DOHH2 (cell line): ENCODE measurements around the gene MVK.

Source experiments
- H3F3A ChIP-seq: fragments of 200-600 bp; sonication (generic), shearing (Covaris generic); 2 replicates; pipeline ENCODE4 v1.6.0; 2016; ENCODE audit warnings: antibody characterized with exemption, mild to moderate bottlenecking; ENCODE audit not compliant: control insufficient read depth, insufficient read depth
- H3K27ac ChIP-seq: fragments of 200-600 bp; sonication (generic); 2 replicates; pipeline ENCODE4 v1.5.1; 2014; ENCODE audit warnings: low read depth, mild to moderate bottlenecking, low read length, moderate library complexity
- H3K27me3 ChIP-seq: fragments of 200-600 bp; sonication (generic); 2 replicates; pipeline ENCODE4 v1.6.1; 2014; ENCODE audit warnings: mild to moderate bottlenecking, low read length, mixed read lengths; ENCODE audit not compliant: control insufficient read depth
- H3K36me3 ChIP-seq: fragments of 200-600 bp; sonication (generic); 2 replicates; pipeline ENCODE4 v1.6.1; 2014; ENCODE audit warnings: mild to moderate bottlenecking, low read length, moderate library complexity, mixed read lengths; ENCODE audit not compliant: control insufficient read depth
- H3K4me1 ChIP-seq: fragments of 200-600 bp; sonication (generic); 2 replicates; pipeline ENCODE4 v1.6.1; 2014; ENCODE audit warnings: mild to moderate bottlenecking, low read length, mixed read lengths; ENCODE audit not compliant: control insufficient read depth
- H3K4me2 ChIP-seq: fragments of 200-600 bp; sonication (generic); 2 replicates; pipeline ENCODE4 v1.6.0; 2014; ENCODE audit warnings: mild to moderate bottlenecking, low read length, moderate library complexity
- H3K4me3 ChIP-seq: fragments of 200-600 bp; sonication (generic); 2 replicates; pipeline ENCODE4 v1.5.1; 2014; ENCODE audit warnings: mild to moderate bottlenecking, low read length, mixed read lengths
- H3K79me2 ChIP-seq: fragments of 200-600 bp; sonication (generic); 2 replicates; pipeline ENCODE4 v1.6.1; 2014; ENCODE audit warnings: mild to moderate bottlenecking, low read length, mixed read lengths; ENCODE audit not compliant: control insufficient read depth
- H3K9me2 ChIP-seq: fragments of 200-600 bp; sonication (generic); replicated peaks from 2 replicates; pipeline ENCODE4 v1.6.1; 2014; ENCODE audit warnings: mild to moderate bottlenecking, low read length, mixed read lengths; ENCODE audit not compliant: control insufficient read depth
- H3K9me3 ChIP-seq: fragments of 200-600 bp; sonication (generic); 2 replicates; pipeline ENCODE4 v1.6.1; 2014; ENCODE audit warnings: antibody characterized with exemption, low read length, mixed read lengths; ENCODE audit not compliant: control insufficient read depth, insufficient read depth
- H4K20me1 ChIP-seq: fragments of 200-600 bp; sonication (generic); 2 replicates; pipeline ENCODE4 v1.6.0; 2014; ENCODE audit warnings: low read depth, mild to moderate bottlenecking, antibody characterized with exemption, low read length, moderate library complexity; ENCODE audit not compliant: control insufficient read depth, insufficient read depth
- EZH2phosphoT487 ChIP-seq: fragments of 200-600 bp; sonication (generic); IDR thresholded peaks from 2 replicates; pipeline ENCODE4 v1.6.1; 2017; ENCODE audit warnings: borderline replicate concordance, mild to moderate bottlenecking, antibody characterized with exemption, low read length, moderate library complexity, mixed read lengths
- TF ChIP-seq, protein P1 (sequence below): fragments of 200-600 bp; sonication (generic); IDR thresholded peaks from one replicate; pipeline ENCODE4 v1.5.1; 2014; ENCODE audit warnings: antibody characterized with exemption, mild to moderate bottlenecking, low read depth, low read length; ENCODE audit not compliant: poor library complexity, severe bottlenecking

The MVK gene

GRCh38 chr12:109597414-109597794, 23.8 kb downstream of the MVK start:
- H3K9me3 ChIP-seq: no peaks in the 10 kb centered on the region
- H3K4me3 ChIP-seq: no peak overlapping the region
- no peak overlapping the region for H3K4me2 ChIP-seq
- H4K20me1 ChIP-seq: peaks cover 5% of the 10 kb centered on the region; the same call in 1 of the 2 replicates
- H3K27ac ChIP-seq: no peak overlapping the region
- TF ChIP-seq, protein P1, sequence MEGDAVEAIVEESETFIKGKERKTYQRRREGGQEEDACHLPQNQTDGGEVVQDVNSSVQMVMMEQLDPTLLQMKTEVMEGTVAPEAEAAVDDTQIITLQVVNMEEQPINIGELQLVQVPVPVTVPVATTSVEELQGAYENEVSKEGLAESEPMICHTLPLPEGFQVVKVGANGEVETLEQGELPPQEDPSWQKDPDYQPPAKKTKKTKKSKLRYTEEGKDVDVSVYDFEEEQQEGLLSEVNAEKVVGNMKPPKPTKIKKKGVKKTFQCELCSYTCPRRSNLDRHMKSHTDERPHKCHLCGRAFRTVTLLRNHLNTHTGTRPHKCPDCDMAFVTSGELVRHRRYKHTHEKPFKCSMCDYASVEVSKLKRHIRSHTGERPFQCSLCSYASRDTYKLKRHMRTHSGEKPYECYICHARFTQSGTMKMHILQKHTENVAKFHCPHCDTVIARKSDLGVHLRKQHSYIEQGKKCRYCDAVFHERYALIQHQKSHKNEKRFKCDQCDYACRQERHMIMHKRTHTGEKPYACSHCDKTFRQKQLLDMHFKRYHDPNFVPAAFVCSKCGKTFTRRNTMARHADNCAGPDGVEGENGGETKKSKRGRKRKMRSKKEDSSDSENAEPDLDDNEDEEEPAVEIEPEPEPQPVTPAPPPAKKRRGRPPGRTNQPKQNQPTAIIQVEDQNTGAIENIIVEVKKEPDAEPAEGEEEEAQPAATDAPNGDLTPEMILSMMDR: no peak
- no peak for TF ChIP-seq EZH2phosphoT487
- no peaks in the 10 kb centered on the region for H3K79me2 ChIP-seq
- no peaks in the 10 kb centered on the region for H3K9me2 ChIP-seq
- H3K36me3 ChIP-seq: peaks cover 38% of the 10 kb centered on the region
- no peaks in the 10 kb centered on the region; the same call in 1 of the 2 replicates for H3K4me1 ChIP-seq
- no peaks in the 10 kb centered on the region for H3K27me3 ChIP-seq
- H3F3A ChIP-seq: no peaks in the 10 kb centered on the region

DNA sequence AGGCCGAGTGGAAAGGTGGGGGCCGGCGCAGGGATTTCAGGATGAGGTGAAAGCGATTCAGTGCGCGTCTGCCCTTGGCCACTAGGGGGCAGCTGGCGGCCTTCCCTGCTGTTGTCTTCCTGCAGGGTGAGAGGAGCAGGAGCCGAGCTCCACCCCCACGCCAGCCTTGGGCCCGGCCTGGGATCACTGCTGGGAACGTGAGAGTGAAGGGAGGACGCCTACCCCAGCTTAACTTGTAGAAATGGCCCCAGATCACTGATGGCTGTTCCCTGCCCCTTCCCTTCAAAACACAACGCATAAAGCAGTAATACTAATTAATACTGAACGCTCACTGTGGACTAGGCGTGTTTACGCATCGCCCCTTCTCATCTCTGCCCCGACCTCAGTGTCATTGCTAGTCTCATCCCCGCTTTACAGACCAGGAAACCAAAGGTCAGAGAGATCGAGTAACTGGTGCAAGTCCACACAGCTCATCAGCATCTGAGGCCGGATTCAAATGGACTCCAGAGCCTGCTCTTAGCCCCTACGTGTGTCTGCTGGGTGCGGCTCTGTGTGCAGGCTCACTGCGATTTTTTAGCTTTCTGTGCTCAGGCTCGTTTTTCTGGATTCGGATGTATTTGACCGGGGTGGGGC, 24.3 kb downstream of the MVK start:
- Histone ChIP-seq H3F3A (no peaks in the 10 kb centered on the region), H3K79me2 (no peaks in the 10 kb centered on the region), H3K4me1 (no peaks in the 10 kb centered on the region; the same call in 1 of the 2 replicates), H3K9me2 (no peaks in the 10 kb centered on the region), H3K36me3 (peaks cover 33% of the 10 kb centered on the region), H4K20me1 (peaks cover 5% of the 10 kb centered on the region; the same call in 1 of the 2 replicates), H3K27me3 (no peaks in the 10 kb centered on the region), H3K9me3 (no peaks in the 10 kb centered on the region), H3K4me3 (no peak overlapping the region), H3K4me2 (no peak overlapping the region), H3K27ac (no peak overlapping the region)
- TF ChIP-seq EZH2phosphoT487: no peak
- TF ChIP-seq, protein P1: peak; percentile 97

- no peak overlapping the region for H3K4me2 ChIP-seq
- H3K79me2 ChIP-seq: no peaks in the 10 kb centered on the region
- peaks cover 27% of the 10 kb centered on the region for H3K36me3 ChIP-seq
- no peaks in the 10 kb centered on the region for H3K27me3 ChIP-seq
- TF ChIP-seq, protein P1: no peak
- TF ChIP-seq EZH2phosphoT487: no peak
- H3K9me3 ChIP-seq: no peaks in the 10 kb centered on the region
- H3K9me2 ChIP-seq: no peaks in the 10 kb centered on the region
- no peak overlapping the region for H3K4me3 ChIP-seq
- no peaks in the 10 kb centered on the region; the same call in 1 of the 2 replicates for H3K4me1 ChIP-seq
- H3K27ac ChIP-seq: no peak overlapping the region
- peaks cover 5% of the 10 kb centered on the region; the same call in 1 of the 2 replicates for H4K20me1 ChIP-seq
- H3F3A ChIP-seq: no peaks in the 10 kb centered on the region
Measured at GRCh38 chr12:109598428-109598854, 24.8 kb downstream of the MVK start.
